SU-DHL-6 (cell line): ENCODE results near the gene CTU1.

Source experiments
- H2AFZ ChIP-seq: fragments of 200-600 bp; sonication (generic); 2 replicates; pipeline ENCODE4 v1.6.1; 2014; ENCODE audit warnings: low read depth, mild to moderate bottlenecking, moderate library complexity, mixed read lengths, antibody characterized with exemption, low read length; ENCODE audit not compliant: severe bottlenecking
- H3F3A ChIP-seq: fragments of 200-600 bp; shearing (Covaris generic); 2 replicates; pipeline ENCODE4 v1.6.0; 2016; ENCODE audit warnings: antibody characterized with exemption, mild to moderate bottlenecking; ENCODE audit not compliant: insufficient read depth
- H3K27ac ChIP-seq: fragments of 200-600 bp; sonication (generic); 2 replicates; pipeline ENCODE4 v1.5.1; 2016; ENCODE audit warnings: low read depth, mild to moderate bottlenecking, low read length, moderate library complexity, mixed read lengths
- H3K27me3 ChIP-seq: fragments of 200-600 bp; sonication (generic), shearing (Covaris generic); 2 replicates; pipeline ENCODE4 v1.6.0; 2014; ENCODE audit warnings: mild to moderate bottlenecking, low read length
- H3K36me3 ChIP-seq: fragments of 200-600 bp; sonication (generic); 2 replicates; pipeline ENCODE4 v1.6.1; 2014; ENCODE audit warnings: mild to moderate bottlenecking, low read length, mixed read lengths
- H3K4me2 ChIP-seq: fragments of 300-600, 200-600 bp; shearing (Covaris generic), sonication (generic); 2 replicates; pipeline ENCODE4 v1.6.0; 2014; ENCODE audit warnings: low read length, low read depth, mild to moderate bottlenecking; ENCODE audit not compliant: poor library complexity, severe bottlenecking
- H3K4me3 ChIP-seq: fragments of 200-600 bp; sonication (generic); 2 replicates; pipeline ENCODE4 v1.5.1; 2014; ENCODE audit warnings: antibody characterized with exemption, low read length, mild to moderate bottlenecking, mixed read lengths; ENCODE audit not compliant: insufficient read depth, poor library complexity, severe bottlenecking
- H3K79me2 ChIP-seq: fragments of 200-600 bp; sonication (generic); 2 replicates; pipeline ENCODE4 v1.6.1; 2014; ENCODE audit warnings: mild to moderate bottlenecking, low read length, moderate library complexity; ENCODE audit not compliant: insufficient read depth
- H3K9ac ChIP-seq: fragments of 200-600 bp; sonication (generic); 2 replicates; pipeline ENCODE4 v1.7.0; 2014; ENCODE audit warnings: mild to moderate bottlenecking, low read length
- H3K9me2 ChIP-seq: fragments of 200-600 bp; sonication (generic); replicated peaks from 2 replicates; pipeline ENCODE4 v1.6.1; 2014; ENCODE audit warnings: low read length; ENCODE audit not compliant: insufficient read depth
- H3K9me3 ChIP-seq: fragments of 200-600 bp; sonication (generic); 2 replicates; pipeline ENCODE4 v1.6.1; 2014; ENCODE audit warnings: low read length, mixed read lengths; ENCODE audit not compliant: insufficient read depth
- H4K20me1 ChIP-seq: fragments of 200-600 bp; sonication (generic); 2 replicates; pipeline ENCODE4 v1.6.1; 2014; ENCODE audit warnings: low read depth, mild to moderate bottlenecking, antibody characterized with exemption, low read length, moderate library complexity, mixed read lengths
- EZH2phosphoT487 ChIP-seq: fragments of 200-600 bp; sonication (generic), shearing (Covaris generic); conservative IDR thresholded peaks from 2 replicates; pipeline ENCODE4 v1.6.1; 2018; ENCODE audit warnings: mild to moderate bottlenecking, antibody characterized with exemption, low read length, moderate library complexity, mixed read lengths
- TF ChIP-seq, protein P1 (sequence below): fragments of 200-600 bp; sonication (generic); IDR thresholded peaks from one replicate; pipeline ENCODE4 v1.5.1; 2017; ENCODE audit warnings: antibody characterized with exemption, mild to moderate bottlenecking, low read length, moderate library complexity; ENCODE audit not compliant: insufficient read depth, poor library complexity, severe bottlenecking

The CTU1 gene

DNA sequence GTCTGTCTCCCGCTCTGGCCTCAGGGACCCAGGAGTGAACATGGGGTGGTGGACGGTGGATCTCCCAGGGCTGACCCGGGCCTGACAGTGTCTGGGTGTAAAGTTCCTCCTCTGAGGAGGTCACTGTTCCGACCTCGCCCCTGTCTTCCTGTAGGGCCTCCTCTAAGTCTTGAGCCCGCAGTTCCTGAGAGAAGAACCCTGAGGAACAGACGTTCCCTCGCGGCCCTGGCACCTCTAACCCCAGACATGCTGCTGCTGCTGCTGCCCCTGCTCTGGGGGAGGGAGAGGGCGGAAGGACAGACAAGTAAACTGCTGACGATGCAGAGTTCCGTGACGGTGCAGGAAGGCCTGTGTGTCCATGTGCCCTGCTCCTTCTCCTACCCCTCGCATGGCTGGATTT lies 16.5 kb upstream of the CTU1 start, which contains the start of gene SIGLEC9:
SIGLEC9 (plus strand) TSS at position 178 of the 400 bp plus-strand sequence; CDS start at position 247, 69 bp downstream.
- Histone ChIP-seq H3K4me2 (no peak within 1 kb of the TSS), H3K36me3 (no peaks in the 10 kb centered on the region), H3K9me3 (no peaks in the 10 kb centered on the region), H3F3A (no peaks in the 10 kb centered on the region), H3K4me3 (no peak within 1 kb of the TSS), H2AFZ (no peak within 1 kb of the TSS), H4K20me1 (no peaks in the 10 kb centered on the region), H3K27me3 (no peaks in the 10 kb centered on the region), H3K27ac (no peak within 1 kb of the TSS), H3K9me2 (no peaks in the 10 kb centered on the region), H3K9ac (no peak within 1 kb of the TSS), H3K79me2 (no peaks in the 10 kb centered on the region)
- TF ChIP-seq, protein P1, sequence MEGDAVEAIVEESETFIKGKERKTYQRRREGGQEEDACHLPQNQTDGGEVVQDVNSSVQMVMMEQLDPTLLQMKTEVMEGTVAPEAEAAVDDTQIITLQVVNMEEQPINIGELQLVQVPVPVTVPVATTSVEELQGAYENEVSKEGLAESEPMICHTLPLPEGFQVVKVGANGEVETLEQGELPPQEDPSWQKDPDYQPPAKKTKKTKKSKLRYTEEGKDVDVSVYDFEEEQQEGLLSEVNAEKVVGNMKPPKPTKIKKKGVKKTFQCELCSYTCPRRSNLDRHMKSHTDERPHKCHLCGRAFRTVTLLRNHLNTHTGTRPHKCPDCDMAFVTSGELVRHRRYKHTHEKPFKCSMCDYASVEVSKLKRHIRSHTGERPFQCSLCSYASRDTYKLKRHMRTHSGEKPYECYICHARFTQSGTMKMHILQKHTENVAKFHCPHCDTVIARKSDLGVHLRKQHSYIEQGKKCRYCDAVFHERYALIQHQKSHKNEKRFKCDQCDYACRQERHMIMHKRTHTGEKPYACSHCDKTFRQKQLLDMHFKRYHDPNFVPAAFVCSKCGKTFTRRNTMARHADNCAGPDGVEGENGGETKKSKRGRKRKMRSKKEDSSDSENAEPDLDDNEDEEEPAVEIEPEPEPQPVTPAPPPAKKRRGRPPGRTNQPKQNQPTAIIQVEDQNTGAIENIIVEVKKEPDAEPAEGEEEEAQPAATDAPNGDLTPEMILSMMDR = no peak
- no peak for TF ChIP-seq EZH2phosphoT487

DNA sequence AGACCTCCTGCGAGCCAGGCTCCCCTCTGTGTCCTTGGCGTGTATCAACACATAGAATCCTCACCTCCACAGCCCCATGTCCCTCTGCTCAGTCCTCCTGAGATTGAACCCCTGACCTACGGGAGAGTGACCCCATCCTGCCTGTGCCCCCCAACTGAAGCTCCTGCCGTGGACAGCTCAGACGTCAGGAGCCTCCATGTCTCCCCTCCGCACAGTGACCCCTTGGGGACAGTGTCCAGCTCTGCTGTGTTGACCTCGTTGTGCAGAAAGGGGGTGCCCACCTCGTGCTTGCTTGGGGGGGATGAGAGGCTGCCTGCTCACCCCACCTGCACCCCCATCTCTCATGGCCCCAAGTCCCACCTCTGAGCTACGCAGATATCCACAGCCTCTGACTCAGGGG lies 16.0 kb upstream of the CTU1 start:
- Histone ChIP-seq H3K4me3 (no peak overlapping the region), H3K36me3 (no peaks in the 10 kb centered on the region), H3K9me3 (no peaks in the 10 kb centered on the region), H3K27me3 (no peaks in the 10 kb centered on the region), H3K9ac (no peak overlapping the region), H3K79me2 (no peaks in the 10 kb centered on the region), H3K9me2 (no peaks in the 10 kb centered on the region), H3K4me2 (no peak overlapping the region), H4K20me1 (no peaks in the 10 kb centered on the region), H3K27ac (no peak overlapping the region), H2AFZ (no peak overlapping the region), H3F3A (no peaks in the 10 kb centered on the region)
- TF ChIP-seq, protein P1 = no peak
- TF ChIP-seq EZH2phosphoT487 = no peak

DNA sequence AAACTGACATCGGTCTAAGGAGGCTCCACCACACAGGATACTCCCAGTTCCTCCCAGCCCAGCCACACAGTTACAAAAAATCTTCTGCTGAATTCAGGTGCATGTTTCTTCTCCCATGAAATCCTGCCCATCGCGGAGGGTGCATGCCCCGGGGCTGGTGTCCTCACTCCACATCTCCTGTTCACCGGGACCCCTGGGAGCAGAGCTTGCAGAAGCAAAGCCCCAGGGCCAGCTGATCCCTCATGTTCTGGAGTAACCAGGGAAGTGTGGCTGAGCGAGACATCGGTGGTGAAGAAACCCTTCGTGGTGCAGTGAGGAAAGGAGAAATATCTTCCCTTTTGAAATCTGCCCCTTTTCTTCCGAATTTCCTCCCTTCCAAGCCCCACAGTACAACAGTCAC lies 15.6 kb upstream of the CTU1 start:
- Histone ChIP-seq H3K4me3 (no peak overlapping the region), H3F3A (no peaks in the 10 kb centered on the region), H3K79me2 (no peaks in the 10 kb centered on the region), H3K4me2 (no peak overlapping the region), H4K20me1 (no peaks in the 10 kb centered on the region), H3K9me3 (no peaks in the 10 kb centered on the region), H3K36me3 (no peaks in the 10 kb centered on the region), H3K9me2 (no peaks in the 10 kb centered on the region), H3K9ac (no peak overlapping the region), H3K27ac (no peak overlapping the region), H3K27me3 (no peaks in the 10 kb centered on the region), H2AFZ (no peak overlapping the region)
- TF ChIP-seq, protein P1 = no peak
- no peak for TF ChIP-seq EZH2phosphoT487
